K562 (cell line): ENCODE results near the gene UTS2R. TPM values are rescaled to one million over a fixed set of nuclear protein-coding genes. Genes with fewer than 3 reads are reported as not detected.

Experiments
- CSDE1 ChIP-seq, 2 experiments: fragments of 450-650 bp; IDR thresholded peaks; 2 replicates each; pipeline ENCODE4 v1.6.1; 2016; ENCODE audit warnings: mild to moderate bottlenecking in 1 of 2
- DIDO1 ChIP-seq: fragments of 450-650 bp; IDR thresholded peaks from 2 replicates; pipeline ENCODE4 v1.6.1; 2016; ENCODE audit warnings: low read depth, missing biosample characterization, missing genetic modification characterization
- ETV1 ChIP-seq: fragments of 450-650 bp; conservative IDR thresholded peaks from 2 replicates; pipeline ENCODE4 v1.6.1; 2016; ENCODE audit warnings: missing genetic modification characterization, control low read depth, low read depth, missing compliant biosample characterization
- HCFC1 ChIP-seq: IDR thresholded peaks from 2 replicates; pipeline ENCODE4 v1.6.1; 2012; ENCODE audit warnings: low read depth, low read length, improper control_type of control experiment
- KDM4B ChIP-seq, 2 experiments: fragments of 450-650 bp in 1 of 2; sonication (generic) in 1 of 2; IDR thresholded peaks; 2 replicates each; pipeline ENCODE4 v1.6.1; 2016 to 2017; ENCODE audit warnings: borderline replicate concordance in 2 of 2, antibody characterized with exemption in 1 of 2, low read depth in 1 of 2, mild to moderate bottlenecking in 1 of 2
- POLR2H ChIP-seq: IDR thresholded peaks from 2 replicates; pipeline ENCODE4 v1.6.1; 2016; ENCODE audit warnings: missing genetic modification characterization, low read depth, mild to moderate bottlenecking, control low read depth, missing compliant biosample characterization, moderate library complexity
- PRPF4 ChIP-seq: fragments of 200-400 bp; formaldehyde crosslinking; IDR thresholded peaks from one replicate; pipeline ENCODE4 v1.6.1; 2017; ENCODE audit warnings: low read length, low read depth, mild to moderate bottlenecking; ENCODE audit not compliant: insufficient read depth, poor library complexity, severe bottlenecking
- PURB ChIP-seq: sonication (generic); formaldehyde crosslinking; IDR thresholded peaks from 2 replicates; pipeline ENCODE4 v1.9.0; 2021; ENCODE audit warnings: low read depth, mild to moderate bottlenecking, missing genetic modification reagents
- SMC3 ChIP-seq: conservative IDR thresholded peaks from 2 replicates; pipeline ENCODE4 v1.6.1; 2011; ENCODE audit warnings: low read depth, low read length, improper control_type of control experiment; ENCODE audit not compliant: insufficient read depth
- ZBED1 ChIP-seq: IDR thresholded peaks from 2 replicates; pipeline ENCODE4 v1.6.1; 2014
- ZNF24 ChIP-seq: fragments of 450-650 bp; IDR thresholded peaks from 2 replicates; pipeline ENCODE4 v1.6.1; 2016
- polyA plus RNA-seq, 8 experiments: library from polyadenylated mRNA; depleted of rRNA in 4 of 8; stranded (reverse) in 5 of 8; unstranded in 3 of 8; fragments of >200 nt; fragmentation: Nextera tagmentation in 2 of 8; fragmentation: Illumina TruSeq in 1 of 8; extraction: Ambion mirVana in 2 of 8; extraction: Trizol in 1 of 8; gene quantifications; 2 replicates each; pipeline versions ENCODE4 v1.2.1 to v1.2.3, GENCODE V29; 2011 to 2014; ENCODE audit warnings: inconsistent platforms in 1 of 8, missing spikeins in 1 of 8
- total RNA-seq, 7 experiments: library from RNA; depleted of rRNA in 6 of 7; stranded (reverse); fragments of >200 nt in 6 of 7; fragmentation: Illumina TruSeq in 2 of 7; extraction: Trizol in 2 of 7; gene quantifications; 2 replicates each; pipeline versions ENCODE4 v1.2.1 to v1.2.3, GENCODE V29; 2011 to 2021; ENCODE audit warnings: low replicate concordance in 1 of 7
- TF ChIP-seq, protein P1 (sequence below): sonication (generic); formaldehyde crosslinking; IDR thresholded peaks from 2 replicates; pipeline ENCODE4 v1.8.0; 2023; ENCODE audit warnings: mild to moderate bottlenecking, missing genetic modification reagents
- TF ChIP-seq, protein P2 (sequence below), 2 experiments: fragments of 200-800 bp in 1 of 2; sonication (Bioruptor generic) in 1 of 2; sonication (generic) in 1 of 2; formaldehyde crosslinking in 1 of 2; IDR thresholded peaks in 1 of 2; conservative IDR thresholded peaks in 1 of 2; 2 replicates each; pipeline versions ENCODE4 v1.5.0 to v1.6.1; 2016 to 2020; ENCODE audit warnings: missing compliant biosample characterization in 1 of 2, missing genetic modification characterization in 1 of 2, missing genetic modification reagents in 1 of 2
- TF ChIP-seq, protein P3 (sequence below): sonication (generic); formaldehyde crosslinking; IDR thresholded peaks from 2 replicates; pipeline ENCODE4 v1.9.0; 2022; ENCODE audit warnings: mild to moderate bottlenecking, missing genetic modification reagents
- TF ChIP-seq, protein P4 (sequence below): fragments of 450-650 bp; IDR thresholded peaks from 2 replicates; pipeline ENCODE4 v1.6.1; 2016
- TF ChIP-seq, protein P5 (sequence below): fragments of 450-650 bp; conservative IDR thresholded peaks from 2 replicates; pipeline ENCODE4 v1.6.1; 2016; ENCODE audit warnings: missing genetic modification characterization, low read depth, mild to moderate bottlenecking, missing compliant biosample characterization, moderate library complexity

Gene UTS2R
- total and polyA plus RNA-seq, 9 of the 15 experiments (the other 6 are each of a cell fraction or from before 2014, with no cell fraction given), result 0.22 TPM; not detected in 8

- TF ChIP-seq CSDE1 (IDR thresholded peaks at IDR 0.05), result no peak
- no peak; a peak in 1 of 4 replicates for TF ChIP-seq KDM4B (IDR thresholded peaks at IDR 0.05; ENCODE audit: borderline replicate concordance in 2 of 2, low read depth in 1 of 2)
- TF ChIP-seq PRPF4, result no peak
- TF ChIP-seq, protein P1, sequence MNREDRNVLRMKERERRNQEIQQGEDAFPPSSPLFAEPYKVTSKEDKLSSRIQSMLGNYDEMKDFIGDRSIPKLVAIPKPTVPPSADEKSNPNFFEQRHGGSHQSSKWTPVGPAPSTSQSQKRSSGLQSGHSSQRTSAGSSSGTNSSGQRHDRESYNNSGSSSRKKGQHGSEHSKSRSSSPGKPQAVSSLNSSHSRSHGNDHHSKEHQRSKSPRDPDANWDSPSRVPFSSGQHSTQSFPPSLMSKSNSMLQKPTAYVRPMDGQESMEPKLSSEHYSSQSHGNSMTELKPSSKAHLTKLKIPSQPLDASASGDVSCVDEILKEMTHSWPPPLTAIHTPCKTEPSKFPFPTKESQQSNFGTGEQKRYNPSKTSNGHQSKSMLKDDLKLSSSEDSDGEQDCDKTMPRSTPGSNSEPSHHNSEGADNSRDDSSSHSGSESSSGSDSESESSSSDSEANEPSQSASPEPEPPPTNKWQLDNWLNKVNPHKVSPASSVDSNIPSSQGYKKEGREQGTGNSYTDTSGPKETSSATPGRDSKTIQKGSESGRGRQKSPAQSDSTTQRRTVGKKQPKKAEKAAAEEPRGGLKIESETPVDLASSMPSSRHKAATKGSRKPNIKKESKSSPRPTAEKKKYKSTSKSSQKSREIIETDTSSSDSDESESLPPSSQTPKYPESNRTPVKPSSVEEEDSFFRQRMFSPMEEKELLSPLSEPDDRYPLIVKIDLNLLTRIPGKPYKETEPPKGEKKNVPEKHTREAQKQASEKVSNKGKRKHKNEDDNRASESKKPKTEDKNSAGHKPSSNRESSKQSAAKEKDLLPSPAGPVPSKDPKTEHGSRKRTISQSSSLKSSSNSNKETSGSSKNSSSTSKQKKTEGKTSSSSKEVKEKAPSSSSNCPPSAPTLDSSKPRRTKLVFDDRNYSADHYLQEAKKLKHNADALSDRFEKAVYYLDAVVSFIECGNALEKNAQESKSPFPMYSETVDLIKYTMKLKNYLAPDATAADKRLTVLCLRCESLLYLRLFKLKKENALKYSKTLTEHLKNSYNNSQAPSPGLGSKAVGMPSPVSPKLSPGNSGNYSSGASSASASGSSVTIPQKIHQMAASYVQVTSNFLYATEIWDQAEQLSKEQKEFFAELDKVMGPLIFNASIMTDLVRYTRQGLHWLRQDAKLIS (CRISPR knock-in tag), result no peak
- TF ChIP-seq POLR2H (tag), result no peak
- TF ChIP-seq DIDO1, result peak; percentile 69; the same call in 1 of the 2 replicates
- TF ChIP-seq HCFC1, result no peak
- TF ChIP-seq ZNF24, result peak; percentile 37; the same call in 1 of the 2 replicates
- TF ChIP-seq, protein P2, sequence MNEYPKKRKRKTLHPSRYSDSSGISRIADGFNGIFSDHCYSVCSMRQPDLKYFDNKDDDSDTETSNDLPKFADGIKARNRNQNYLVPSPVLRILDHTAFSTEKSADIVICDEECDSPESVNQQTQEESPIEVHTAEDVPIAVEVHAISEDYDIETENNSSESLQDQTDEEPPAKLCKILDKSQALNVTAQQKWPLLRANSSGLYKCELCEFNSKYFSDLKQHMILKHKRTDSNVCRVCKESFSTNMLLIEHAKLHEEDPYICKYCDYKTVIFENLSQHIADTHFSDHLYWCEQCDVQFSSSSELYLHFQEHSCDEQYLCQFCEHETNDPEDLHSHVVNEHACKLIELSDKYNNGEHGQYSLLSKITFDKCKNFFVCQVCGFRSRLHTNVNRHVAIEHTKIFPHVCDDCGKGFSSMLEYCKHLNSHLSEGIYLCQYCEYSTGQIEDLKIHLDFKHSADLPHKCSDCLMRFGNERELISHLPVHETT (CRISPR knock-in tag; conservative IDR thresholded peaks at IDR 0.05 in 1 of 2, IDR thresholded peaks at IDR 0.05 in 1 of 2), result peak in 1 of 2 experiments; percentile 92; a peak in 2 of 4 replicates
- TF ChIP-seq PURB, result no peak
- TF ChIP-seq, protein P3, sequence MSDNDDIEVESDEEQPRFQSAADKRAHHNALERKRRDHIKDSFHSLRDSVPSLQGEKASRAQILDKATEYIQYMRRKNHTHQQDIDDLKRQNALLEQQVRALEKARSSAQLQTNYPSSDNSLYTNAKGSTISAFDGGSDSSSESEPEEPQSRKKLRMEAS (CRISPR knock-in tag), result peak; percentile 96
- TF ChIP-seq, protein P4, sequence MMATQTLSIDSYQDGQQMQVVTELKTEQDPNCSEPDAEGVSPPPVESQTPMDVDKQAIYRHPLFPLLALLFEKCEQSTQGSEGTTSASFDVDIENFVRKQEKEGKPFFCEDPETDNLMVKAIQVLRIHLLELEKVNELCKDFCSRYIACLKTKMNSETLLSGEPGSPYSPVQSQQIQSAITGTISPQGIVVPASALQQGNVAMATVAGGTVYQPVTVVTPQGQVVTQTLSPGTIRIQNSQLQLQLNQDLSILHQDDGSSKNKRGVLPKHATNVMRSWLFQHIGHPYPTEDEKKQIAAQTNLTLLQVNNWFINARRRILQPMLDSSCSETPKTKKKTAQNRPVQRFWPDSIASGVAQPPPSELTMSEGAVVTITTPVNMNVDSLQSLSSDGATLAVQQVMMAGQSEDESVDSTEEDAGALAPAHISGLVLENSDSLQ, result 0 out of 2 replicates have a peak, but pooled peaks have one; percentile 28
- peak; percentile 56 for TF ChIP-seq ETV1 (tag)
- TF ChIP-seq, protein P5, sequence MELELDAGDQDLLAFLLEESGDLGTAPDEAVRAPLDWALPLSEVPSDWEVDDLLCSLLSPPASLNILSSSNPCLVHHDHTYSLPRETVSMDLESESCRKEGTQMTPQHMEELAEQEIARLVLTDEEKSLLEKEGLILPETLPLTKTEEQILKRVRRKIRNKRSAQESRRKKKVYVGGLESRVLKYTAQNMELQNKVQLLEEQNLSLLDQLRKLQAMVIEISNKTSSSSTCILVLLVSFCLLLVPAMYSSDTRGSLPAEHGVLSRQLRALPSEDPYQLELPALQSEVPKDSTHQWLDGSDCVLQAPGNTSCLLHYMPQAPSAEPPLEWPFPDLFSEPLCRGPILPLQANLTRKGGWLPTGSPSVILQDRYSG (tag), result peak; percentile 93
- no peak for TF ChIP-seq SMC3
- TF ChIP-seq ZBED1, result peak; percentile 62; the same call in 1 of the 2 replicates
Measured at GRCh38 chr17:82345151-82345976, 26.2 kb upstream of the UTS2R start (continued).
